Stimulated activated CD8-positive, alpha-beta memory T cell treated with anti-CD3 and anti-CD28 coated beads, Interleukin-4, amount 100 ng/mL, for 48 hours (primary cell): Measurements from ENCODE around the gene FAF1.

Experiments used
- DNase-seq: peaks from one replicate; pipeline ENCODE4 v3.0.0-alpha.2; 2020

Gene FAF1

DNA sequence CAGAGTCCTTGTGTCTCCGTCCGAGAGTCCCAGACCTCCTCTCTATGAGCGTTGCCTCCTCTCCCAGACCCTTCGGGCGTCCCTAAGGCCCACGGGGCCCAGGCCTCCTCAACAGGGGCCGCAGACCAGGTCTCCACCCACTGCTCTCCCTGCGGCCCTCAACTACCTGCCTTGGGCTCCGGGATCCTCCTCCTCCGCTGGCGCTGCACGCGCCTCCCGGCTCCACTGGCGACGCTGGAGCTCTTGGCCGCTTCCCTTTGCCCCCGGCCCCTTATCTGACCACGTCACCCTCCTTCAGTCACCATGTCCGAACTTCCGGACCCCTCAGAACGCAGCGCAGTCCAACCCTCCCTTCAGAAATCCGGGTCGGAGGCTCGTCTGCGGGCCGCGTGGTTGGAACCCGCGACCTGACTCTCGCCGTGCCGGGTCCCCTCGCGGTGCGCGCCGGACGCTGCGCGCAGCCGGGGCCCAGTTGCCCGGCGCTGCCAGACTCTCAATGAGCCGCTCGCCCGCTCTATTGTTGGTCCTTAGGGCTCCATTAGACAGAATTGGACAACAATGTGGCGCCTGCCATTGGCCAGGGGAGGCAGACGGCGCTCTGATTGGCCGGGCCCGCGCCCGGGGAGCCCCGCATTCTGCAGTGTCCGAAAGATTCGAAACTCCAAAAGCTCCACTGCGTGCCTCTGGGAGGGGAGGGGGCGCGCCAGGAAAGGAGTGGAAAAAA lies 537.0 kb downstream of the FAF1 start, which contains the start of gene DMRTA2:
Gene DMRTA2, minus strand, starts transcription at position 498 of the 724 bp plus-strand sequence. CDS start 1,907 bp downstream, outside the sequence.
- no peak for DNase-seq

DNA sequence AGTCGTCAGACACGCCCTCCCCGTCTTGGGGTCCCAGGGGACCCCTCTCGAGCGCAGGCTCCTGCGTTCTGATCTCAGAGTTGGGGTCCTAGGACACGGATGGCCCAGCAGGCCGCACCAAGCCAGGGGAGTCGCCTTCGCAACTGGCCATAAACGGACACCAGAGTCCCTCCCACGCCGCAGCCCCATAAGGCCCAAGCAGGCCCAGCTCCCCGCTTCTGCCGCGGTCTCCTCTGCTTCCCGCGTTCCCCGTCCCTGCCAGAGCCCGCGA lies 537.5 kb downstream of the FAF1 start:
- DNase-seq = peak; percentile 25

DNA sequence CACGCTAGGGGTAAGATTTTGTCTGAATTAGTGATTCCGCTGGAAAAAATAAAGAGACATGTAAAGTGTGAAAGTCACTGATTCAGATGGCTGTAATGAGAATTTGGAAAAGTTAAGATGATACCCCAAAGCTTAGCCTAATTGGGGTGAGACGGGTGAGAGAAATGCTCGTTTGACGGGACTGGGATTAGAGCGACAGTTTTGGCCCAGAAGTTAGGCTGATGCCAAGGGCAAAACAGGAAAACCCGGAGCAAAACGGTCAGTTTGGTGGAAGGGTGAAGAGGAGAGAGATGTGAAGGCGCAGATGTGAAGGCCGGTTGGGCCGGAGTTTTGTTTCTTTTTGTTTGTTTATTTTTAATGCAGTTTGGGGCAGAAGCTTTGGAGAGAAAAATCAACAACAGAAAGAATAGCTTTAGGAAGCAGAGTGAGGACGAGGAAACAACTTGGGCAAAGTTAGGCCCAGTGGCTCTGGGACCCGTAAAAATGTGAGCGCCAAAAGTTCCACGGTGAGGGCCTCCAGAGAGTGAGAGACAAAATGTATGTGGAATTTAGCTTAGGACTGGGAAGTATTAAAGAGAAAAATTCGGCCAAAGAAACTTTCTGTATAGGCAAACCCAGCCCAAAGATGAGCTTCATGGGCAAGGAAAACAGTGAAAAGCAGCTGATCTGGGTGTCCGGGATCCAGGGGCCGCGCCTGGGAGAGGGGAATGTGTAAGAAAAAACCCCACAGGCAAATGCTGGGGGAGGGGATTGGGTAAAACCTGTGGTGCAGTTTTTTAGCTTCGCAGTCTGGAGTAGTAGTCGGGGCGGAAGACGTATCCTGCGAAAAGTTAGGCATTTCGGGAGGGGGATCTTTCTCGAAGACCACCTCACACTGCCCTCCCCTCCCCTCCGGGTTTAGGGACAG lies 538.0 kb downstream of the FAF1 start:
- no peak for DNase-seq

DNA sequence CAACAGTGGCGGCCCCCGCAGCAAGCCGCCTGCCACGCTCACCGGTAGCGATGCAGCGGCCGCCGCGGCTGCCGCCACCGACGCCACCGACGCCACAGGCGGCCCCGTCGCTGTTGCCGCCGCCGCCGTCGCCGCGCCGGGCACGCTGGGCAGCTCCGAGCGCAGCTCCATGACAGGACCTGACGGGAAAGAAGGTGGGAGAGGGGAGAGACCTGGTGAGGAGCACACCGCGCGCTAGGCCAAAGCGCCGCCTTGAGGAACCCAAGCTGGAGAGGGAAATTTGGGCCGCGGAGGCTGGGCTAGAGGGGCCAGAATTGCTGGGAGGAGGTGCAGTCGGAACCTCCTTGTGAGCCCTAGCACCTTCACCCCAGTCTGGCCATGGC lies 538.7 kb downstream of the FAF1 start:
- DNase-seq = no peak

DNA sequence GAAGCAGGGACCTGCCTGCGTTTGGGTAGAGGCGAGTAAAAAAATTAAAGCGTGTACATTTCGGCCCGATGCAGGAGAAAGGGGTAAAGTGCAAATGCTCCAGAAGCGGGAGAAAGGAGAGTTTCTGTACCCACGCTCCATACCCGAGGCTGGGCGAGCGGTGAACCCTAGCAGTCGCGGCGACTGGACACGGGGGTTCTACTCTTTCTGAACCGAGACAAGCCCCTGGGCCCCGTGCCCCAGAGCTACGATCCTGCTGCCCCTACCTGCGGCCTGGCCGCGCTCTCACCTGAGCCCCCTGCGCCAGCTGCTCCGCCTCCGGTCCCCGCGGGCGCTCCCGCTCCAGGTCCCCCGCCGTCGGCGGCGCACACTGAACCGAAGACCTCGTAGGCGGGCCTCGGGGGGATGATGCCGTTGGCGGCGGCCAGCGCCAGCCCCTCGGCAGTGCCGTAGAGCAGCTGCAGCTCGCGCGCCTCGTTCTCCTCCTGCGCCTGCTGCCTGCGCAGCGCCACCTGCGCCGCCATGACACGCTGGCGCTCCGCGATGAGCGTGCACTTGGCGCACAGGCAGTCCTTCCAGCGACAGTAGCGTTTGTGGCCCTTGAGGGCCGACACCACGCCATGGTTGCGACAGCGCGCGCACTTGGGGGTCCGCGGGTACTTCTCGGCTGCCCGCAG lies 539.2 kb downstream of the FAF1 start:
- peak; percentile 30 for DNase-seq

DNA sequence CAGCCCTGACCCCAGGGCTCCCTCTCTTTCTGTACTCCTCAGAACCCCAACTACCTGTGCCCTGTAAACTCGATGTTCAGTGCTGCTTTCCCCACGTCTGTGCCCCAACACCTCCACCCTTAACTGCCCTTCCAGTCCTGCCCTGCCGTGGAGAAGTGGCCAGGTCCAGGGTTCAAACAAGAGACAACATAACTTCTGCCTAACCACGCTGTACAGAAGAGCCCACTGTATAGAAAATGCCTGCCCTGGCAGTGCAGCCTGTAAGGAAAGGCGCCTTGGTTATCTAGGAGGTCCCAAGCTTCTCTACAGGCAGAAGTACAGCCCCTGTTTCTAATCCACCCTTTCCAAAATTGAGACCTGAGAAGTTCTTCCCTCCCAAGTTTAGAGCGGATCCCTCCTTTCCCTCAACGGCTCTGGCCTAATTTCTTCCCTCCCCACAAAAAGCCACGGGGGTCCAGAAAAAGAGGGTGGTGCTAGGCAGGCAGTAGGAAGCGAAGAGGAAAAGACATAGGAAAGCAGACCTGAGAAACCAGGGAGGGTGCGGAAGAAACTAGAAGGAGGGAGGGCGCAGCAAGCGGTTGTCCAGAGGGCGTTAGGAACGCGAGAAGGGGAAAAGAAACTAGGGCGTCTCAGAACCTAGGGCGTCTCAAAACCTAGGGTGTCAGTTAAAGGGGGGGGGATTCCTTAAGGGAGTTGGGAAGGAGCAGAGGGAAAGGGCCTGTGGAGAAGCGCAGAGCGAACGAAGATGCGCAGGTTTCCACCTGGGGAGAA lies 540.0 kb downstream of the FAF1 start:
- no peak for DNase-seq

DNA sequence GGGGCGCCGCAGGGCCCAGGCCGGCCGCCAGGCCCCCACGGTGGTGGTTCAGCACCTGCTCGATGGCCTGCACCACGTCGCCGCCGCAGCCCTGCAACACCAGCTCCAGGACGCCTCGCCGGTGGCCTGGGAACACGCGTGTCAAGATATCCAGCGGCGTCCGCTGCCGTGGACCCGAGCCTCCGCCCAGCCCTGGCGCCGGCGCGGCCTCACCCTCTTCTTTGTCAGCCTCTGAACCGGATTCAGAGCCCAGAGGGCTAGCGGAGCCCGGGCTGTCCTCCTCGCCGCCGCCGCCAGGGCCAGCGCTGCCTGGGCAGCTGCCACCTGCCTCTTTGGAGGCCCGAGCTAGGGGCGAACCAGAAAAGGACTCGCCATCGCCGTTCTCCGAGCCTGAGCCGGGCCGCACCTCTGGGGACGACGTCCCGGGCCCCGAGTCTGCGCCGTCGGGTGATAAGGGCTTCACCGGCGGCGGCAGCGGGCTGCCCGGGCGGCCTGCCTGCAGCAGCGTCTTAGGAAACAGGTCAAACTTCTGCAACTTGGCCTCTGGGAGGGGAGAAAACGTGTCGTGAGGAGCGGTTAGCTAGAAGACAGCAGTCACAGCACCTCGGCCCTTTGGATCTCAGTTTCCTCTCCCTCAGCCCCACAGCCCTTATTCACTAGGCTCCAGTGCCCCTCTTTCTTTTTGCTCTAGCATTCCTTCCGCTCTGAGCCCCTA lies 540.7 kb downstream of the FAF1 start:
- peak; percentile 28 for DNase-seq

DNA sequence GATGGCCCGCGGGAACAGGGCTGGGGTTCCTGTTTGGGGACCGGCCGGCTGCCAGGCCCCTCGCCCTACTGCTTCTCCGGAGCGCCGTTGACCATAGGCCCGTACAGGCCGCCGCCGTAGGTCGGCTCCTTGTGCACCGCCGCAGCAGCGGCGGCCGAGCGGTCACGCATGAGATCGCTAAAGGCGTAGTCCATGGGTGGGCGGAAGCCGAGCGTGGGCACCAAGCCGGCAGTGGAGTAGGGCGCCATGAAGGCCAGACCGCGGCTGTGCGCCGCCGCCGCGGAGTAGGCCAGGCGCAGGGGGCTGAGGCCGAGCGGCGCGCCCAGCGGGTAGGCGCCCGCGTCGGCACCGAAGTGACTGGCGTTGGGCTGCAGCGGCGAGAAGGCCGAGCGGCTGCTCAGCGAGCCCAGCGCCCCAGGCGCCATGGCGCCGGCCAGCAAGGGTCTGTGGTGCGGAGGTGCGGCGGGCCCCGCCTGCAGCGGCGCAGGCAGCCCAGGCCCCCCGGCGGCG lies 541.4 kb downstream of the FAF1 start:
- no peak for DNase-seq

DNA sequence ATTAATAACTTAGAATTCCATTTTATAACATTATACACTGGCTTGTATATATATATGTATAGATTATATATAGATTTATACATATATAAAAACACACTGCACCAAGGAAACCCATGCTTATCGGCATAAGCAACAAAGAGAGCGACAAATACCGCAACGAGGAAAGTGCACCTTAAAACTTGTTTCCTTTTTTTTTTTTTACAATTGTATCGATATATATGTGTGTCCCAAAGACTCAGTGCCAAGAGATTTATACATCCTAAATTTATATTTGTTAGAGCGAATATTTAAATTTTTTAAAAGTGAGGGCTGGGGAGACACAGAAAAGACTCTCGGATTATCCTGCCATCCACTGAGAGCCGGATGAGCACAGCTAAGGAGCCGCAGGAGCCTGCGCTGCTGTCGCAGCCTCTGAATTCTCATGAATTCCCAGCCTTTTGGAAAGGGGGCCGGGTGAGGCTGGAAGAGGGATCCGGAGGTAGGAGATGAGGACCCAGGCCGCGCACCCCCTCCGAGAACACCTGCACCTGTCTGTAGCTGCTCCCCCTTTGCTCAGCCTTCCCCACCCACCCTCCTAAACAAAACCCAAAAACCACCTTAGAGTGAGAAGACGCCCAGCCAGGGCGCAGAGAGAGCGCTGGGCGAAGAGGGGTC lies 542.0 kb downstream of the FAF1 start:
- DNase-seq = no peak

DNA sequence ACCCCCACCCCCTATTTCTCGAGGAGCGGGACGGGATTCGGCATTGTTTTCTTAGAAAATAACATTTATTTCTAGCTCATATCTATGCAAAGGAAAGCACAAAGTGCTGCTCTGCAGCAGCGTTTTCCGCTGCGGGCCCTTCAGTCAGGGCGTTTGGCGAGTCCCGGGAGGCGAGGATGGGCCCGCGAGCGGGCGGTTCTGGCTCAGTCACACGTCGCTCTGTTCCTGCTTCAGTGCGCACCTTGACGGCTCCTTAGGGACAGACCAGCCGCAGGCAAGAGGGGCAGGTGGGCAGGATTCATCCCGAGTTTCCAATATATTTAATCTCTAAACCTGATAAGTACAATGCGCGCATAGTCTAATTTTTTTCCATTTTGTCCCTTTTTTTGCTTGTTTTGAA lies 542.6 kb downstream of the FAF1 start:
- DNase-seq = peak; percentile 26

DNA sequence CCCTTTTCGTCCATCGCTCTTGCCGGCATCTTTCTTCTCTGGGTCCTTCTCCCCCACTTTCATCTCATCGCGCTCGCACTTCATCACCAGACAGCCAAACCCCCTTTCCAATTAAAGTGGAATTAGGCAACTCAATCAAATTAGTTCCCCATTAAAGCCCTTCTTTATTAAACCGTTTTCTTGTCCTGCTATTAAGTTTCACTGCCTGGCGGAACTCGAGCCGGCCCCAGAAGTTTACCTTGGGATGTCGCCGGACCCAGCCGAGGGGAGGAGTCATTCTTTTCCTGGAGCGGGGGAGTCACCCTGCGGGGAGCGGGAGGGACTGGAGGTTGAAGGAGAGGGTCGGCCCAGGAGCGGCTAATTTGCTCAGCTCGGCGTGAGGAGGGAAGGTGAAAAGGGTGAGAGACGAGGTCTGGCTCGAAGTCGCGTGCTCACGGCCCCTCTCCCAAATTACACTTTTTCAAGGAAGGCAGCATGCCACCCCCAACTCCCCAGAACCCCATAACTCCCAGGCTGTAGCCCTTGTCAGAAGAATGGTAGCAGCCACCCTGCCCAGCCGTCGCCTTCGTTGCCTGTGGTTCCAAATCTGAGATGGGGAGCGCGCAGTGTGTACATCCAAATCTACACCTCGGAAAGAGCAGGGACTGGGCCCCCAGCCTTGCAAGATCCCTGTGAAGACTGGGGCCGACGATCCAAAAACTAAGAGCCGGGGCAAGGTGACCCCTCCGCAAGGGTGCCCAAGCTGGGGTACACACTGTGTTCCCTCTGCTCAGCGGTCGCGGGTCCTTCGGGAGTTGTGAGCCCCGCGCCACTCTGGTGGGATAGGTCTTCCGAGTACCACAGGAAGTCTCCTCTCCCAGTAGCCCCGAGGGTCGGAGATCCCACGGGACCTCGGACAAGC lies 543.3 kb downstream of the FAF1 start:
- no peak for DNase-seq

DNA sequence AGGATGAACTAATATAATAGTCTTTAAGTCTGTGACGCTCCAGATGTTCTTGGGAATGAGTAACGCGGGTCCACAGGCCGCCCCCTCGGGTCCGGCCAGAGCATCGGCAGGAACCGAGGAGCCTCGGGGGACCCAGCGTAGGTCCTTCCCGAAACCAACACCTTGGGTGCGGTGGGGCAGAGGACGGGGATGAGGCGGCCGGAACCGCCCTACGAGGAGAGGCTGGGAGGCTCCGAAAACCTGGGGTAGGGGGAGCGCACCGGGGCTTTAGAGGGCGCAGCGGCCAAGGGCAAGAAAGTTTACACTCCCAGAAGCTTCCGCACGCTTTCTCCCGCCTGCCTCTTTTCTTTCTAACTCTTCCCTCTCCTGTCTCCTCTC lies 543.9 kb downstream of the FAF1 start:
- DNase-seq = no peak

DNA sequence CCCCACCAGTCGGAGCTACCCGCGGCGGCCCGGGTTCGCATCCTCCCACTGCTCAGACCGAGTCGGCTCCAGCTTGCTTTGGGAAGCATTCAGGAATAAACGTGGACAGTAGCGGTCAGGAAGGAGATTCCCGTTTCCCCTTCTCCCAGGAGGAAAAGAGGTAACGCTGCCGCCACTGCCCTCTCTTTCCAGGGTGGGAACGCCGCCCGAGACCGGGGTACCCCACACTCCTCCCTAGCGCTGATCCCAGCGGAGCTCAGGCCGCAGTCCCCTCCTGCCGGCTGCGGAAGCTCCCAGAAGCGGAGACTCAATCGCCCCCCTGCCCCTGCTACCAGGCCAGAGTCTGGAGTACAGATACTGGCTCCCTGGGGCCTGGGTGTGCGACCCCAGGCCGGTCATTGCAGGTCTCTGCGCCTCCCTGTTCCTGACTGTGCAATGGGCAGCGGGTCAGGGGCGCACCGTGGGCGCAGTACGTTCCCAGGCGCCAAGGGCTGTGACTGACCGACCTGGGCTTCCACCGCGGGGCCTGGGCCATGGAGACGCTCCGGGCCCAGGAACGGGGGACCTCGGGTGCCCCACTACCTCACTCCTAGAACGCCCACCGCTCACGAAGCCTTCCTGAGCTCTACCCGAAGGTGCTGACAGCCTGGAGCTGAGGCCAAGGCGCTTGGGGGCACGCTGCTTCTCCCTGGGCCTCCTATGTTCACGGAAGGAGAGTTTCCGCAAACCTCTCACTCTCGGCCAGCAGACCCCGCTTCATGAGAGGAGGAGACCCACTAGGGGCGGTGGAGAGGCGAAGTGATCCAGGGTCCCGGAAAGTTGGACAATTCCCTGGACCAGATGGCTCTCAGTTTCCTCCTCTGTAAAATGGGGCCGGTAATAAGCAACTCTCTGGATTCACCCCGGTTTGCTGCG lies 544.6 kb downstream of the FAF1 start:
- DNase-seq = no peak

DNA sequence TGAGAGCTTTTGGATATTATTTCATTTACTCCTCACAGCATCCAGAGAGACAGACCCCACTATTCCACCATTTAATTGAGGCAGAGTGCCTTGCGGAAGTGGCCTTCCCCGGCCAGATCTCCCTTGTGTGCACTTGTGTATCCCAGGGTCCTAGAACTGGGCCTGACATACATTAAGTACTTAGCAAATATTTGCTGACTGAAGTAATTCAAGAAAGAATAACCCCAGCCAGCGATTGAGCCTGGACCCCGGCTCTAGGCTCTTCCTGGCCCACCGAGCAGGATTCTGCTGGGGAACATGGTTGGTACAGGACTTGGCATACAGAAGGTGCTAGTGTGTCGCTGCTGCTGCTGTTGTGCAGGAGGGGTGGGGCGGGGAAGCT lies 545.2 kb downstream of the FAF1 start:
- DNase-seq = no peak

DNA sequence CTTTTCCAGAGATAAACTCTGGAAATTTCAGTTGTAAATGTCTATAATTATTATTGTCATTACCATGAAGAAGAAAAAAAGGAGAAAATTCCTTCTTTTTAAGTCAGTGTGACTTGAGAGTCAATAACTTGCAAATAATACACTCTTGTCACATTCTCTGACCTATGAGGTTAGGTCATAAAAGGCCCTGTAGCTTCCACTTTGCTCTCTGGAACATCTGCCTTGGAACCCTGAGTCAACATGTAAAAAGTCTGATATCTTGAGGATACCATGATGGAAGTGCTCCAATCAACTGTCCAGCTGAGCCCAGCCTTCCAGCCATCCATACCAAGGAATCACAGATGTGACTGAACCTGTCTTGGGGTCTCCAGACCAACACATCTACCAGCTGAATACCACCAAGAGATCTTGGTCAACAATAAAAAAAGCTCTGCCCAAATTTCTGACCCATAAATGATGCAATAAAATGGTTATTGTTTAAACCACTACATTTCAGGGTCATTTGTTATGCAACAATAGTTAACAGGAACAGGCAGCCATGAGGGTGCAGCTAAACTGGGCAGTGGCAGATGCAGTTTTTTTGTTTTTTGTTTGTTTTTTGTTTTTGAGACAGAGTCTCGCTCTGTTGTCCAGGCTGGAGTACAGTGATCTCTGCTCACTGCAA lies 547.1 kb downstream of the FAF1 start:
- DNase-seq = no peak

DNA sequence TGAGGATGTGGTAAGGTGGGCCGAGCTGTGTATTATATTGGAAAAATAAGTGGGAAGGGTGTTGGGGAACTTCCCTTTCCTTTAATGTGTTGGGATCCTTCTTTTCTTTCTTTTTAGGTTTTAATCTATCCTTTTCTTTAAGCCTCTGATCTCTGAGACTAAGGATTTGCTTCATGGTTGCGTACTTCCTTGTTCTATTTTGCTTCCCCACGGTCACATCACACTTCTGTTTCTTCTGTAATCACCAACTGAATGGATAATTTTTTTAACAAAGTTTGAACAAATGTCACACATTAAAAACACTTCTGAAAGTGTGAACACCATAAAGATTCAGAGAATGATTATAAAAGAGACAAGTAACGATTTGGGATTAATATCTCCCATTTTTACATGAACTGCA lies 554.3 kb downstream of the FAF1 start:
- no peak for DNase-seq

DNA sequence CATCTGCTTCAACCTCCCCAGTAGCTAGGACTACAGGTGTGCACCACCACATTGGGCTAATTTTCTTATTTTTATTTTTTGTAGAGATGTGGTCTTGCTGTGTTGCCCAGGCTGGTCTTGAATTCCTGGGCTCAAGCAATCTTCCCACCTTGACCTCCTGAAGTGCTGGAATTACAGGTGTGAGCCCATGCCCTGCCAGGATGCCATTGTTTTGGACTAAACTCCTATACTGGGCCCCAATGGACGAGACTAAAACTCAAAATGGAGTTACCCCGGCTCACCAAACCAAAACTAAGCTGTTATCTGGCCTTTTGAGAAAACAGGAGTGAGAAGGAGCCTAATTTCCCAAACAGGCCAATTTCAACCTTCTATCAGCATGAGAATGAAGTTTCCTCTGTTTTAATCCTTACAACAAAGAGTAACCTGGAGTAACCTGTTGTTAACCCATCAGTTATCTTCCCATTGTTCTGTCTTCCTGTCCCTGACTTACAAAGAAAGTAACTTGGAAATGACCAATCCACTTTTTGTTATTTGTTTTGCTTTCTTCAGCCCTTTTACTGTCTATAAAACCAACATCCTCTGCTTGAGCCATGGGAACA lies 566.4 kb downstream of the FAF1 start:
- DNase-seq = no peak
